AG20443 (cell line): ENCODE measurements around the gene PLGRKT.
"Not testable (repeated sequence)": the region's sequence is repeated elsewhere in the genome, so short reads cannot be mapped to it uniquely, and the experiment has no call there.

ENCODE experiments used
- DNase-seq: peaks from one replicate; pipeline ENCODE4 v3.0.0; 2012; ENCODE audit warnings: low spot score, mixed read lengths

The PLGRKT gene

DNA sequence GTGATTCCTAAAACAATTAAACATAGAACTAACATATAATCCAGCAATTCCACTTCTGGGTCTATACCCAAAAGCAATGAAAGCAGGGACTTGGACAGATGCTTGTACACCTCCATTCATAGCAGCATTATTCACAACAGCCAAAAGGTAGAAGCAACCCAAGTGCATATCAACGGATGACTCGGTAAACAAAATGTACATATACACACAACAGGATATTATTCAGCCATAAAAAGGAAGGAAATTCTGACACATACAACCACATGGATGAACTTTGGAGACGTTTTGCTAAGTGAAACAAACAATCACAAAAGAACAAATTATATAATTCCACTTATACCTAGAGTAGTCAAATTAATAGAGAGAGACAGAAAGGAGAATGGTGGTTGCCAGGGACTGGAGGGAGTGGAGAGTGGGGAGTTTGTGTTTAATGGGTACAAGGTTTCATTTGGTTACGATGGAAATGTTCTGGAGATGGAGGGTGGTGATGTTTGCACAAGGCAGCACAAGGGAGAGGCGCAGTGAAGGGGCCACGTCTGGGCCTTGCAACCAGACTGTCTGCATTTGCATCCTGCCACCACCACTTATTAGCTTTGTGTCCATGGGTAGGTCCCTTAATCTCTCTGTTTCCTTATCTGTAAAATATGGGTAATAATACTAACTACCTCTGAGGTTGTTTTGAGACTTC, 61.8 kb downstream of the PLGRKT start:
- no peak for DNase-seq

DNA sequence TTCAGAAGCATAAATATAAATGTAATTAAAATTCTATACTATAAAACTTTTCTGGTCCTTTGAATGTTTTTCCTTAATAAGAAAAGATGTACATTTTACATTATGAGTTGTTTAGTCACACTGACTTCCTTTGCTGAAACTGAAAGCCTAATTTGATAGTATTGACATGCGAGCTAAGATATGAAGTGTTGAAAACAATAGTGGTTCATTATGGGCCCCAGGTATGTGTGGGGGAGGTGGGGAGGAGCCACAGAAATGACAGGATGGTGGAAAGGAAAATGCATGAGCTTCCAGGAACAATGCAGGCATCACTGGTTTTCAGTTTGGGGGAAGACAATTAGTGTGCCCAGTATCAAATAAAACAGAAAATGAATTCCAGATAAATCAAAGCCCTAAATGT, 62.6 kb downstream of the PLGRKT start:
- no peak for DNase-seq

DNA sequence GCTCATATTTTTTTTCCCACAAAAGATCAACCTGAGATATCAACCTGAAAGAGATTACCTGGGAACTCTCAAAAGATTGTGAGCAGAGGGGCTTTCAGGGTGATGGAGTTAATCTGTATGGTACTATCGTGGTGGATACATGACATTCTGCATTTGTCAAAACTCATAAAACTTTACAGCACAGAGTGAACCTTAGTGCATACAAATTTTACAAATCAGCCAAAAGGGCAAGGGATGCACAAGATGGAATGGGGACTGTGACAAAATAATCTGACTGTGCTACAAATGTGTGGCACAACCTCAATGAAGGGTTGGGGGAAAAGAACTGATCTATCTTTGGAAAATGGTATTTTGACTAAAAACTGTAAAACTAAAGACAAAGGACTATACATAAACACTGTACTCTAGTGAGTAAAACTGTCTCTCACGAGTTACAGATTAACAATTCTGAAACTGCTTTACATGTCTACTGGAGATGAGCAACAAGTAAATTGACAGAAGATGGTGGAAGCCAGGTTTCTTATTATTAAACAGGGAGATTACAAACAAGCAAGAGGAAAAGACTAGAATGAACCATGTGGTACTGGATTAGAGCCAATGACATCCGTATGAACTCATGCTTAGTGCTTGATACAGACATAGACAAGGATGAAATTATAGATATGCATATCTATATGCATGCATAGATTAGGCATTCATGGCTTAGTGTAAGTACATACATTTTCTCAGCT, 73.3 kb downstream of the PLGRKT start:
- DNase-seq, result no peak

DNA sequence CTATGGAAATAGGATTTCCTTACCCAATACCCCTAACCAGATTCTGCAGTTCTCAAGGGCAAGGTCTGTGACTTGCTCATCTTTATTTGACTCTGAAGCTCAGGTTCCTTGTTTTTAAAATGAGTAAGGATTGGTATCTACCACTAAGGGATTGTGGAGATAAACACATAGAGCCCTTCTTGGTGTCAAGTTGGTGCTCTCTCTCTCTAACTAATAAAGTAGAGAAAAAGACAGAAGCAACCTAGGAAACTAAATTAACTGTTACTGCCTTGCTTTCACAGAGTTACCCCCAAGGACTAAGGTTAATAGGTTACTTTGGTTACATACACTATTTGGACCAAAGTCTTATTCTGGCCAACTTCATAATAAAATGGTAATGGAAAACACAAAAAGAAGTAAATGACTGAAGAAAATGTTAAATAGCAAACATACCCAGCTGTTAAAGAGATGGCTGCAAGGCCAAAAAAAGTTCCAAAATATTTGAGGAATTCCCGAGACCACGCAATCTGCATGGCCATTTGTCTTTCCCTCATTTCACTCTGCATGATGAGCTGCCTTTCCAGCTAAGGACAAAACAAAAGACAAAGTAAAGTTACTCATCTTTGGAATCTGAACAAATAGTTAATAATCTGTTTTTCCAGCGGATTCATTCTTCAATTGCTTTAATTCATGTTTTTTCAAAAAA, 76.3 kb downstream of the PLGRKT start:
- no peak for DNase-seq

DNA sequence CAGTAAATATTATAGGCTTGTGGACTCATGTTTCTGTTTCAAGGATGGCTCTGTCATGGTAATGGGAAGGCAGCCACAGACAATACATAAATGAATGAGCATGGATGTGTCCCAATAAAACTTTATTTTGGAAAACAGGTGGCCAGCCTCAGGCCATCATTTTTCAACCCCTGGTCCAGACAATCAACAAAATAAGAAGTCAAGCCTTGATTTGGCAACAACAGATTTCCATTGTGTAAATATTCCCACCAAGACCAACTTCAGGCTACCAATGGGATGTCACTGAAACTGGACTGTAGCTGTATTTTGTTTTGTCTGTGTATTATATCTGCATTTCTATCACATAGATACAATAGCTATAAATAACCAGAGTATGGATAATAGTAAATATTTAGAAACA, 77.4 kb downstream of the PLGRKT start:
- no peak for DNase-seq

DNA sequence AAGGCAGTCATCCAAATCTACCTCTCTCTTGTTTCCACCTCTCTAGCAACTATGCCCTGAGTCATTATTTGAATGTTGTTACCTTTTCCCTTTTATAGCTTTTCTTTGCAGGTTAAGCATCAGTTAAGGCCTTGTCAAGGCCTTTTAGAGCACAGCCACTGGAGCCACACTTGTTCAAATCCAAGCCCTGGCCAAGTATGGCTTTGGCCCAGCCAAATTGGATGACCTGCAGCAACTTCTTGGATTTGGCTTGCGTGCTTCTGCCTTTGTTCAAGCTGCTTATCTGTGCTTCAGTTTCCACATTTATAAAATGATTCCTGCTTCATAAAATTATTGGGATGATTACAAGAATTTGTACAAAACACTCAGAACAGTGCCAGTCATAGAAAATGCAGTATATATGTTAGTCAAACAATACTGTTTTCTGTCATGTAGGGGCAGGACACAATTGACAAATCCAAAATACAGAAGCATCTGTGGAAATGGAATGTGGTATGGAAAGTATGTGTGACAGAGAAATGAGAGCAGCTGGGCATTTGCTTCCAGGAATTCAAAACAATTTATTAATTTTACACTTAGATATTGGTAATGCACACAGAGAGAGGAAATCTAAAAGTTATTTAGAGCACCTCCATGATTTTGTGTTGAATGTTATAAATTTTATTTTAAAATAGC, 80.2 kb downstream of the PLGRKT start:
- no peak for DNase-seq

DNA sequence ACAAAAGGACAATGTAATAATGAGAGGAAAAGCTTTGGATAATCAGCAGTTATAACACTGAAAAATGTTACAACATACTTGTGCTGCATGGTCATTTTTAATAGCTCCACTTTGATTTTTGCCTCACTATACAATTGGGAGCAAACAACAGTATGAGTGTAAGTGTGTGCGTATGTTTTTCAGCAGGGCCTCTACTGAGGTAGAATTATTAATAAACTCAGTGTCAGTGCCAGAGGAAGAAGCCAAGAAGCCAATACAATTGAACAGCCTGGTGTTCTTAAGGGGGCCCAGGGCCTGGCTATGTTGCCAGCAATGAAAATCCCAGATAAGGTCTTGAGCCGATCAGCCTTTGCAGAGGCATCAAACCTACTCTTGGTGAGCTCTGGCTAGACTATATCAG, 81.9 kb downstream of the PLGRKT start:
- DNase-seq, result no peak

DNA sequence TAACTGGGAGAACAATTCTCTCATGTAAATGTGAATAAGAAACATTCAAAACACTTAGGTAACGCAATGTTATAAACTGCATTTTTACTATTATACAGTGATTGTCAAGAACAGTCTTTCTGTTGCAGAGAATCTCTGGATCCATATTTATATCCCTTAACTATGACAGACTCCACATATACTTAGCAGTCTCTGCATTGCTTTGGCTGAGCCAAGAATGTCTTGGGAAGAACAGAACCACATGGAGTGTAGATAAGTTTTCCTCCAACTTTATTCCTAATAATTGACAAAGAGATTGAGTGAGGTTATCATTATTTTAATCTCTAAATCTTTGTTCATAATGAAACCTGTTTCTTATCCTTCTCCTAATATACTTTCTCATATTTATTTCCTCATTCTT, 82.5 kb downstream of the PLGRKT start:
- no peak for DNase-seq

DNA sequence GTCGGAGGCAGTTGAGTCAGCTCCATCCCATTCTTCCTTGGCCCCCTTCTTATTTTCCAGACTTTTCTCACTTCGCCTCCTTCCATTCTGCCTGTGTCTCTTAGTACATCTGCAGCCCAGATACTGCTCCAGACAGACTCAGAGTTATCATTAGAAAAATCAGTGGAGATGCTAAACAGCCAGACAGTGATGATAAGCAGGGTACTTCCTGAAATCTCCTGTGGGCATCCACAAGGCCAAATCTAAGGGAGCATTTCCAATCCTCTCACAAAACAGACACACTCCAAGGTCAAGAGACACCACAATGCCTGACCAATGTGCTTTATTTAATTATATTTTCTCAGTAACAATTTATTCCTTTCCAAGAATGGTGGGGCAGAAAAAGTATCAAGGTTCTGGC, 83.5 kb downstream of the PLGRKT start:
- no peak for DNase-seq

DNA sequence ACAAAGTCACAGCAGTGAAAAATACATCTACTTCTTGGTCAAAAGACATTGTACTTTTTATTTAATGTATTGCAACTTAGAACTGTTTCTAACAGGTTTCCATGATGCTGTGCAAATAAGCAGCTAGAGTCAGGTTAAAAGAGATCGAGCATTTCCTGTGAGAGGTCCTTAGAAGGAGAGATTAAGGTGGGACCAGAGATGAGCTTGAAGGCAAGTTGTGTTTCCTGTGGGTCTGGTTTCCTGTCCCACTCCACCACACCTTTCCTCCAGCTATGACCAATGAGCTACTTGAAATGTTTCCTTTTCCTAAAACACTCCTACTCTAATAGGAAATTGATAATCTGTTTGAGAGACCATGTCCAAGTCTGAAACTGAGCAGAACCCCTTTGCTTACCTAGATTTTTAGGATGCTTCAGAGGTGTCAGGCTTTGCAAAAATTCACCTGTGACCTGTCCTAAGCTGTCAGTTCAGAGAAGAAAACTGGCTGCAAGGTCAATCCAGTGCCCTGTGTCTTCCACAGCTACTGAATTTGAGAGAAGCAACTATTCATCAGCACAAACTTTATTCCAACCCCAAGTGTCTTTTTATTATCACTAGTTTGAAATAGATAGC, 85.0 kb downstream of the PLGRKT start:
- DNase-seq, result no peak

DNA sequence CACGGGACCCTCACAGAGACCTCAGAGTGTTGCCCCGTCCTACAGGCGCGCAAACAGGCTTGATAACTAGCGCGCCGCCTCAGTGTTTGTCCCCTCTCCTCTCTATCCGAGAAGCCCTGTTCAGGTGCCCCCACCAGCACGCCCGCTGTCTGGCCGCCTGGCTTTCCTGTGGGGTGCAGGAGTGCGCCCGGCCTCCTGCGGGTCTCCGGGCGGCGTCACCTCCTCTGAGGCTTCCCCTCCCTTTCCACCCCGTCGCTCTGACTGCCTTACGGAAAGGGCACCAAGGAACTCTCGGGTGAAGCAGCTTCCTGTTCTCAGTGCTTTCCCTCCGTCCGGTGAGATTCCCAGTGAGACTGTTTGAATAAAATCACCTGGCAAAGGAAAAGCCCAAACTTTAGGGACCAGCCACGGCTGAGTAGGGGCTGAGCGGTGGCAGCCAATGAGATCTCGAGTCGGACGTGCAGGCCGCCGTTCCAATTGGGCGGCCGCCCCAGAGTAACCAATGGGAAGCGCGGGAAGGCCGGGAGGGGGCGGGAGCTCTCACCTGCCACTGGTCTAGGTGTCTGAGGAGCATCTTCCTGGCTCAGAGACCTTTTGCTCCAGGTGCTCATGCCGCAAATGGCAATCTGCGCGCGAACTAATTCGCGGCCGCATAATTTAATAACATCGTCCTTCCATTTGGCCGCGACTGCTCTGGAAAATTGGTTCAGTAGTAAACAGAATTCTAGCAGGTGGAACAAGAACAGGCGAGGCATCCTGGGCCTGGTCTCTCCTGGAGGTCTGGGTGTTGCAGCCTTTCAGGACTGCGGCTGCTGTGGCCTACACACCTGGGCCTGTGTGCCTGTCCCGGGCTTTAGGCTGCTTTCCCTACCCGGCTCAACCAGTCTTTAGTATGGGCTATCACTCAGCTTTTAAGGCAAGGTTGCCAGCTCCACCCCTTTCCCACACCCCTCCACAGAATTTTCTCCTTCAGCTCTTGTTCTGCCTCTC, 98.4 kb downstream of the PLGRKT start, which contains the start of gene RLN1:
Gene RLN1, minus strand, starts transcription at position 885 of the 990 bp plus-strand sequence. Its CDS starts 130 bp downstream, at position 755.
- DNase-seq, result not testable (repeated sequence)

DNA sequence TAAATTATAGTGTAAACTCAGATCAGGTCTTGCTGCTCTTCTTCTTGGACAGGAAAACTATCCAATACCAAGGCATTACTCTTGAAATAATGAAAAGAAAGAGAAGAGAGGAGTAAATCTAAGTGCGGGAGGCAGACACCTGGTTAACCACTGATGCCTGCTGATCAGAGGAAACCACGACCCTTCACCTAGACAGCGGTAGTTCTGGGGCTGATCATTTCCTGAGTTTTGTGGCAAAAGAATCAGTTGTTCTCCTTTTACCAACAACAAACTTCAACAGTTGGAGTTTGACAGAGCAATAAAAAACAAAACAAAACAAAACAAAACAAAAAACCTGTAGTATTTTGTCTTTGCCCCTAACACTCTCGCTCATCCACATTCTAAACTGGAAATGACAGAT, 101.0 kb downstream of the PLGRKT start:
- DNase-seq, result no peak

DNA sequence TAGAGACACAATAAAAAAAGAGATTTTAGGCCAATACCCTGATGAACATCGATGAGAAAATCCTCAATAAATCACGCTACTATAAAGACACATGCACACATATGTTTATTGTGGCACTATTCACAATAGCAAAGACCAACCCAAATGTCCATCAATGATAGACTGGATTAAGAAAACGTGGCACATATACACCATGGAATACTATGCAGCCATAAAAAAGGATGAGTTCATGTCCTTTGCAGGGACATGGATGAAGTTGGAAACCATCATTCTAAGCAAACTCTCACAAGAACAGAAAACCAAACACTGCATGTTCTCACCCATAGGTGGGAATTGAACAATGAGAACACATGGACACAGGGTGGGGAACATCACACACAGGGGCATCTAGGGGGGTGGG, 106.4 kb downstream of the PLGRKT start:
- not testable (repeated sequence) for DNase-seq

DNA sequence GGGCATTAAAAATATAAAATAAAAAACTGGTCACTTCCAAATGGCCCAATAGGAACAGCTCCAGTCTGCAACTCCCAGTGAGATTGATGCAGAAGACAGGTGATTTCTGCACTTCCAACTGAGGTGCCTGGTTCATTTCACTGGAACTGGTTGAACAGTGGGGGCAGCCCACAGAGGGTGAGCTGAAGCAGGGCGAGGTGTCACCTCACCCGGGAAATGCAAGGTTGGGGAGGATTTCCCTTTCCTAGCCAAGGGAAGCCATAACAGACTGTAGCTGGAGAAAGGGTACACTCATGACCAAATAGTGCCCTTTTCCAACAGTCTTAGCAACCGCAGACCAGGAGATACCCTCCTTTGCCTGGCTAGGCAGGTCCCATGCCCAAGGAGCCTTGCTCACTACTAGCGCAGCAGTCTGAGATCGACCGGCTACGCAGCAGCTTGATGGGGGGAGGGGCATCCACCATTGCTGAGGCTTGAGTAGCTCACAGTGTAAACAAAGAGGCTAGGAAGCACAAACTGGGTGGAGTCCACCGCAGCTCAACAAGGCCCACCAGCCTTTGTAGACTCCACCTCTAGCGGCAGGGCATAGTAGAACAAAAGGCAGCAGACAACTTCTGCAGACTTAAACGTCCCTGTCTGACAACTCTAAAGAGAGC, 110.7 kb downstream of the PLGRKT start:
- DNase-seq, result no peak

DNA sequence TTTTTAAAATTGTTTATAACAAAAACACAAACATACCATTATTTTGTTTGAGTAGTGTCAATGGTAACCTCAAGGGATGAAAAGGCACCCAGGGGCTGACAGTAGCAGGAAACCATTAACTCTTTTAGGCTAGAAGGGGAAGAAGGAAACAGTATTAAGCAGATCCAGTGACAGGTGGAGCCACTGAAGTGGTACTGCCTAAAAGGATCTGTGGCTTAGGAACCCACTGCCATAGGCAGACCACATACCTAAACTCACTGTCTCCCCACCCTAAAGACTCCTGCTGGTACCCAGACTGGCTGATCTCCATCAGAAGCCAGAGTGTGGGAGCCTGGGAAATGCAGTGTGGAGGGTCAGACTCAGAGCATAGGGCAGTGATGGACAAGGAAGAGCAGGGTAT, 111.5 kb downstream of the PLGRKT start:
- no peak for DNase-seq

DNA sequence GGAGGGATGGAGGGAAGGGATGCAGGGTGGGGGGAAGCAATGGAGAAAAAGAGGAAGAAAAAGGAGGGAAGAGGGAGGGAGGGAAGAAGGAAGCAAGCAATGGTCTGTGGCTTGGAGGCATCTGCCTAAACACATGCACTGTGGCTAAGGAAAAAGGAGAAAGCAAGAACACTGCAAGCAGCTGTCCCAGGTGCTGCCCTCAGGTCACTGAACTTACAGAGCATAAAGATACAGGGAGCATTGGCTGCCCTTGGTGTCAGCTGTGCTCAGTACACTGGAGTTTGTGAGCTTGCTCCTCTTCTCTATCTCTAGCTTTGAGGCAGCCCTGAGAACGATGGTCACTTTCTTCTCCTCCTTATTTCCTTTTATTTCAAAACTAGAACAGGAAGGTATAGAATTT, 116.1 kb downstream of the PLGRKT start:
- DNase-seq, result not testable (repeated sequence)

DNA sequence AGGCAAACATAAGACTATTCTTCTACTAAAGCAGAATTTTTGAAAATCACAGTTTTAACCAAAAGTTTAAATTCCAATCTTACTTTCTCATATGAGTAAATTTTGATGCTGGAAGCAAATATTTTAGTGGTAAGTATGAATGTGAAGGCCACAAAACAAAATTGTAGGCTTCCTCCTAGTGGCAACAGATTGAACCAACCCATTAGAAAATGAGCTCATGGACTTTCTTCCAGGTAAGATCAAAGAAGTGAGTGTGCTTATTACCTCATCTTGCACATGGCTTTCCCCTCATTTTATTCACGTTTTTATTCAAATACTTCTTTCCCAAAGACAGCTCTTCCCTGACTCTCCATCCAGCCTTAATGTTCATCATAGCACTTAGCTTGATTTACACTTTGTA, 116.7 kb downstream of the PLGRKT start:
- DNase-seq, result no peak

DNA sequence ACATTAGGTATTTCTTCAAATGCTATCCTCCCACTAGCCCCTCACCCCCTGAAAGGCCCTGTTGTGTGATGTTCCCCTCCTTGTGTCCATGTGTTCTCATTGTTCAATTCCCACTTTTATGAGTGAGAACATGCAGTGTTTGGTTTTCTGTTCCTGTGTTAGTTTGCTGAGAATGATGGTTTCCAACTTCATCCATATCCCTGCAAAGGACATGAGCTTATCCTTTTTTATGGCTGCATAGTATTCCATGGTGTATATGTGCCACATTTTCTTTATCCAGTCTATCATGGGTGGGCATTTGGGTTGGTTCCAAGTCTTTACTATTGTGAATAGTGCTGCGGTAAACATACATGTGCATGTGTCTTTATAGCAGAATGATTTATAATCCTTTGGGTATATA, 121.3 kb downstream of the PLGRKT start:
- not testable (repeated sequence) for DNase-seq

DNA sequence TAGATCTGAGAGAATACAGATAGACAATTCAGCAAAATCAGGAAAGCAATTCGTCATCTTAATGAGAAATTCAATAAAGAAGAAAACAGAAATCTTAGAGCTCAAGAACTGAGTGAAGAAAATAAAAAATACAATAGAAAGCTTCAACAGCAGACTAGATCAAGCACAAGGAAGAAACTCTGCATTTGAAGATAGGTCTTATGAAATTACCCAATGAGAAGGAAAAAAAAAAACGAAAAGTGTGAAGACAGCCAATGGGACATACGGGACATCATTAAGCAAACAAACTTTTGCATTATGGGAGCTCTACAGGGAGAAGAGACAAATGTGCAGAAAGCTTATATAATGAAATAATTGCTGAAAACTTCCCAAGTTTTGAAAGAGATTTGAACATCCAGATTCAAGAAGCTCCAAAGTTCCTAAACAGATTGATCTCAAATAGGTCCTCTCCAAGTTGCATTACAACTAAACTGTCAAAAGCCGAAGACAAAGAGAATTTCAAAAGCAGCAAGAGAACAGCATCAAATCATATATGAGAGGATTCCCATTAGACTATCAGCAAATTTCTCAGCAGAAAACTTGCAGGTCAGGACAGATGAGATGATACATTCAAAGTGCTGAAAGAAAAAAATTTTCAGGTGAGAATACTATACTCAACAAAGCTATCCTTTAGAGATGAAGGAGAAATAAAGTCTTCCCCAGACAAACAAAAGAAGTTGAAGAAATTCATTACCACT, 122.4 kb downstream of the PLGRKT start:
- no peak for DNase-seq

DNA sequence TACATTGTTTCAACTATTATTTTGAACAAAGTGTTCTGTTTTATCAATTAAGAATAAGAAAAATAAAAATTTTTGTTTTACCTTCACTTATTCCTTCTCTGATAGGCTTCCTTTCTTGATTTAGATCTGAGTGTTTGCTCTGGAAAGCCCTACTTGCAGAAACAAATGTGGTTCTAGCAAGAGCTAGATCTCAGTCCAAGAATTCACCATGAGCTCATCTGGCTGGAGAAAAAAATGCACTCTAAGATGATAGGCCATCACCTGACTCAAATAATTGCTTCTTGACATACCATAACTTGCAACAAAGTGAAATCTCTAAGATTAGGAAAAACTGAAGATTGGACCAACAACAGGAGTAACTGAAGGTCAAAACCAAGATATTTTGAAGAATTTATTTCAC, 126.9 kb downstream of the PLGRKT start:
- DNase-seq, result no peak
